HuH-7 (cell line): ENCODE results near the gene EEFSEC.
A peak's percentile ranks its signal among the peaks of the same experiment; 100 is the strongest.

Experiments used
- DNase-seq: peaks from one replicate; pipeline ENCODE4 v3.0.0; 2011; ENCODE audit warnings: low spot score

The EEFSEC gene

GRCh38 chr3:128412180-128413002 is 259.1 kb downstream of the EEFSEC start:
- DNase-seq = no peak

DNA sequence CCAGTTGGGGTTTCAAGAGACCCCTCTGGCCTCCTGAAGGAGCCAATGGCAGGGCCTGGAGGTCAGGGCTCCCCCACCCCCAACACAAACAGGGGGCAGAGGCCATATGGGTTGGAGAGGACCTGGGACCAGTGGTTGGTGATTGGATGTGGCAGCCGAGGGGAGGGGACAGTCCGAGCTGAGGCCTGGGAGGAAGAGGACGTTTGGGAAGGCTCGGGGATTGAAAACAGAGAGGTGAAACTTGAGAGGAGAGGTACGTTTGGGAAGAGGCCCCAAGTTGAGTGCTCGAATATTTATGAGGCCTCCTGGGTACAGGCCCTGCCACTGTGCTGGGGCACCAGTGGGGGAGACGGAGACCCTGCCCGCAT is 259.7 kb downstream of the EEFSEC start:
- DNase-seq = no peak

DNA sequence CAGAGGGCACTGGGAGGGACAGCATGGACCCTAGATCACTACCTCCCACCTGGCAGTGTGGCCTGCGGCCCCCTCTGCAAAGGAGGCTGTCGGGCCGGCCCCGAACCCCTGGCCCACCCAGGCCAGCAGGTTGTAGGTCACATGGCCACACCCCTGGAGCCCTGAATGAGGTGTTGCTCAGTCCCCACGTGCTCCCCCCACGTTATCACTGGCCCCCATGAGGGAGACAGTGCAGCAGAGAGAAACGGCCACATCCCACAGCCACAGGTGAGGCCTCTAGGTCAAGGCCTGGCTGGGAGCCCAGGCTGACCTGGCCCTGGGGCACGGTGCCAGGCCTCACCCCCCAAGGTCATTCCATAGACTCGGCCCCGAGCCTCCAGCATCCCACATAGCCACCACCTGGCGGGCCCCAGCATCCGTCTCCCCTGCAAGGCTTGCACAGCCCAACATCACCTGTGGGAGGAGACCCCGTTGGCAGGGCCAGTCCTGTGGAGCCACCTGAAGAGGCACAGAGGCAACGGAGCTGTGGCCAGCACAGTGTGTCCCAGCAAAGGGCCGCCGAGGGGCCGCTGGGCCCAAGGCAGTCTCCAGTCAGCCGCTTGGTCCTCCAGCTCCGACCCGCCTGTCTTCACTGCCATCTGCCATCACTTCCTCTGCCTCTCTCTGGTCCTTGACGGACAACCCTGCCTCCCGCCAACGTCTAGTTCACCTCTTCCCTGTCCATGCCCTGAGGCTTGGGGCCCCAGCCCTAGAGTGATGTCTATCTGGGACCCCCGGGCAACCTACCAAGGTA is 260.3 kb downstream of the EEFSEC start:
- DNase-seq = no peak

DNA sequence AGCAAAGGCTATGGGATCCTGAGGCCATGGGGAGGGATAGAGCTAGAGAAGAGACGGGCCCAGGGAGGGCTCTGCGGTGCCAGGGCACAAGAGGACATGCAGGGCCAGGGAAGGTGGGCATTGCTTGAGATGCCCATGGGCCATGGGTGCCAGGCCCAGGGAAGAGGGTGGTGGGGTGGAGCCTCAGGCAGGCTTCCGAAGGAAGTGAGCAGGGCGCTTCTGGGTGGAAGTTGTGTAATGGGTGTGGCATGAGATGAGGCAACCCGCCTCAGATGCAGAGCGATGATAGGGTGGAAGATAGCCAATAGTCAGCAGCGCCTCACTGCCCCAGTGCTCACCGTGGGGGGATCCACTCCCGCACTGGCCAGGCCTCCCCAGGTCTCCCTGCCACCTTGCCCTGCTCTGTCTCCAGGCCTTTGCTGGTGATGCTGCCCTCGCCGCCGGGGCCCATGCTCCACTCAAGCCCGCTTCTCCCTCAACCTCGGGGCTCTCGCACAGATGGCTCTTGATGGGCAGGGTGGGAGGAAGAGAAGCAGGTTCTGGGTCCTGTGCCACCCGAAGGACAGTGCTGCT is 262.0 kb downstream of the EEFSEC start:
- no peak for DNase-seq

GRCh38 chr3:128415773-128416577 is 262.7 kb downstream of the EEFSEC start:
- DNase-seq = no peak

- peak; percentile 67 for DNase-seq
Observed at GRCh38 chr3:128416578-128417211, 263.4 kb downstream of the EEFSEC start.

GRCh38 chr3:128418900-128419299 is 265.6 kb downstream of the EEFSEC start:
- DNase-seq = no peak

DNA sequence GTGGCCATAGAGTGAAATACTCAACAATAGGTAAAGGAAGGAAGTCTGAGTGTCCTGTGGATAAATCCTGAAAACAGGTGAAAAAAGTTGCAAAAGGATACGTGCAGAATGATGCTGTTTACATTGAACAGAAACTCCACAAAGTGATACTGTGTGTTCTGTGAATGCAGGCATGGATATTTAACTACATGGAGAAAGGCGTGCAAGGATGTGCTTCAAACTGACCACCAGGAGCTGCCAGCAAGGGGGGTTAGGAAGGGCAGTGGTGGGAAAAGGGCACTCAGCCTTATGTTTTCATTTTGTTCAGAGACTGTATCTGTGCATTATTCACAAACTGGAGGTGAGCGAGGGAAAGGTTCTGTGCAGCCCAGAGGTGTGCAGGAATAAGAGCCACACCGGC is 266.0 kb downstream of the EEFSEC start:
- no peak for DNase-seq

DNA sequence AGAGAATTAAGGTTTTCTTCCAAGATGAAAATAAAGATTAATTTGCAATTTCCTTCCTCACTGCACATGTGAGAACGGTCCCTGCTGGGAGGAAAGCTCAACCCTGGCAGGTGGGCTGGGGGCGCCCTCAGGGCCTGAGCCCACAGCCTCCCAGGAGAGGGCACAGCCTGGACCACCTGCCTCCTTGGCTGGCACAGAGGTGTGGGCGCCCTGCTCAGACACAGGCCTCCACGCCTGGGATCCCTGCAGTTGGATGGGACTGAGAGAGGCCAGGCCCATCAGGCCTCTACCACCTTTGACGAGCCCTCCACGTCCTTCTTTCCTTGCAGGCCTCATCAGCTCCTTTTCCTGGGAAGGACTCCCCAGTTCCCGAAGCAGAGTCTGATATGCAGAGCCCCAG is 267.0 kb downstream of the EEFSEC start:
- no peak for DNase-seq

- DNase-seq = no peak
Observed at GRCh38 chr3:128420720-128421438, 267.6 kb downstream of the EEFSEC start.

DNA sequence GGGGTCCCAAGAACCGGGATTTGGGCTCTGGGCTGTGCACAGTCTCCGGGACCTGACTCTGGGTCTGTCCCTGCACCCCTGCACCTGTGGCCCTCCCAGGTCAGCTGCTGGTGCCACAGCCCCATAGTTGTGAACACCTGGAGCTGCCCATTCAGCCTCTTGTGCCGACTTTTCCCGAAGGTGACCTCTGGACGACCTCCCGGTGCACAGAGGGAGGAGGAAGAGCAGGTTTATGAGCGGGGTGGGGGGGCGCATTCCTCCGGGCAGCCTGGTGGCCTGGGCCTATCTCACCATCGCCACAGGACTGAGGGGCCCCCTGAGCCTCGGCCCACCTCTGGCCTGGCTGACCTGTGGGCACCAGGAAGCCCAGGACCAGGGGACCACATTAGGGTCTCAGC is 268.2 kb downstream of the EEFSEC start:
- DNase-seq = no peak

GRCh38 chr3:128421966-128422365 is 268.7 kb downstream of the EEFSEC start:
- no peak for DNase-seq

DNA sequence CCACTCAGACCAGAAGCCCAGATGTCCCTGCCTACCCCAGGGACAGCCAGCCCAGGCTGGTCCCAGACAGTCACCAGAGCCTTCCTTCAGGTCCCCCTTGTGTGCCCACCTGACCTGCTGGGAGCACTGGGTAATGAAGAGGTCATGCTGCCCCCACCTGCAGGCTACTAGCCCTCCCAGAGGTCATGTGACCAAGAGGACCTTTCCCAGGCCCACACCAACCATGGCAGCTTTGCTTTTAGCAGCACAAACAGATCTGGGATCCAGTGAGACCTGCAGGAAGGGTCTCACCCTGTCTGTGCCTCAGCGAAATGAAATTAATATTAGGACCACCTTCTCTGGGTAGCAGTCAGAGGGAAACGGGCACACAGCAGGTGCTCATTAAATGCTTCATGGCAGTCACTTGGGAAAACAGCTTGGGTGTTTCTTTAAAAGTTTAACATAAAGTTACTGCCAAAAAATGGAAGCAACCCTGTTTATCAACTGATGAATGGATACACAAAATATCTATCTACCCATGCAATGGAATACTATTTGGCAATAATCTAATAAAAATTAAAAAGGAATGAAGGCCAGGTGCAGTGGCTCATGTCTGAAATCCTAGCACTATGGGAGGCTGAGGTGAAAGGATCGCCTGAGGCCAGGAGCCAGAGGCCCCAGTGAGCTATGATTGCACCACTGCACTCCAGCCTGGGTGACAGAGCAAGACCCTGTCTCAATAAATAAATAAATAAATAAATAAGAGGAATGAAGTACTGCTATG is 269.7 kb downstream of the EEFSEC start:
- DNase-seq = no peak

DNA sequence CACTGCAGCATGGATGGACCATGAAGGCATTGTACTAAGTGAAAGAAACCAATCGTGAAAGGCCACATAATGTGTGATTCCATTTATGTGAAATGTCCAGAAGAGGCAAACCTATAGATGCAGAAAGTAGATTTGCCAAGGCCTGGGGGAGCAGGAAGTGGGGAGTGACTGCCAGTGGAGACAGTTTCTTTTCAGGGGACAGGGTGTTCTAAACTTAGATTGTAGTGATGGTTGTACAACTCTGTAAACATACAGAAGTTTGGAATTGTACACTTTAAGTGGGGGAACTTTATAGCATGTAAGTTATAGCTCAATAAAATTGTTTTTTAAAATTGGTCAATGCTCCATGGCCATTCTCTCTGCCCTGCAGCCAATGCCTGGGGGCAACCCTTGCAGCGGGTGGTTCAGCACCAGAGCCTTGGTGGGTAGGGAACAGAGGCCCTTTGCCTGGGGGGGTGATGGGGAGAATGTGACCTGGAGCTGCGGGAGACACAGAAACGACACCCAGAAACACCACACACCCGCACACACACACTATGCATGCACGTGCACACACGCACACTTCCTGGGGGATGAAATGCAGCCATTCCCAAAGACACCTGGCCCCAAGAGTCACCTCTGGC is 270.4 kb downstream of the EEFSEC start:
- no peak for DNase-seq

GRCh38 chr3:128424508-128425069 is 271.3 kb downstream of the EEFSEC start:
- no peak for DNase-seq

- no peak for DNase-seq
Observed at GRCh38 chr3:128425142-128425845, 272.0 kb downstream of the EEFSEC start.

GRCh38 chr3:128425846-128426127 is 272.5 kb downstream of the EEFSEC start:
- no peak for DNase-seq

DNA sequence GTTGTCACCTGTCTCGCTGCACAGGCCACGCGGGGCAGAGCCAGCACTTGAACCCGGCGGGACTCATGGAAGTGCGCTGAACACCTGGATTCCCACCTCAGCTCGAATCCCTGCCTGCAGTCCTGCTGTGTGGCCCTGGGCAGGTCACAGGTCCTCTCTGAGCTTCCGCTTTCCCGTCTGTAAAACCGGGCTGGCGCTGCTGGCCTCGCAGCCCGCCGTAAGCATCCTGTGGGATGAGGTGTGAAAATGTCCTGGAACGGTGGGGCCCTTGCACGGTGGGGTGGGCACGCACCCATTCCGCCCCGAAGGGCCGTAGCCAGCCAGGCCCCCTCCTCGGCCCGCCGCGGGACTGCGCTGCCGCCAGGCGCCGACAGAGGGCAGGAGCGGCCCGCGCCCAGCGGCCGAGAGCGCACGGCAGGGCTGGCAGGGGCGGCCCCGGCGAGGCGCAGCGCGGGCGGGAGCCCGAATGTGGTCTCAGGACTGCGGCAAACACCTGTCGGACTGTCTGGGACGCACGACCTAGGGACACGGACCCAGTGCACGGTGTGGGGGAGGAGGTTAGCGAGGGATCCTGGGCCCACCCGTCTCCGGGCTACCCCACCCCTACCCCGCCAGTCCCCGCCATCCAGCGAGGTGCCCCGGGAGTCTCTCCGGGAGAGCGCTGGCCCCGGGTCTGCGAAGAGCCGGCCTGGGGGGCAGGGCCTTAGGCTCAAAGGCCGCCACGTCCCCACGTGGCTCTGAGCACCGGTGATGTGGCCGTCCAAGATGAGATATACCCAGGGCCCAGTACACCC is 273.0 kb downstream of the EEFSEC start:
- DNase-seq = peak; percentile 95
